HG03103 (cell line): Measurements from ENCODE around the gene SSX1.
"Not testable (repeated sequence)": the region's sequence is repeated elsewhere in the genome, so short reads cannot be mapped to it uniquely, and the experiment has no call there.

Experiments used
- ATAC-seq: cut with Tn5 transposase; IDR thresholded peaks from one replicate; pipeline ENCODE4 v1.9.1; 2021; ENCODE audit warnings: low read depth; ENCODE audit not compliant: unreplicated experiment

The SSX1 gene, protein sequence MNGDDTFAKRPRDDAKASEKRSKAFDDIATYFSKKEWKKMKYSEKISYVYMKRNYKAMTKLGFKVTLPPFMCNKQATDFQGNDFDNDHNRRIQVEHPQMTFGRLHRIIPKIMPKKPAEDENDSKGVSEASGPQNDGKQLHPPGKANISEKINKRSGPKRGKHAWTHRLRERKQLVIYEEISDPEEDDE

DNA sequence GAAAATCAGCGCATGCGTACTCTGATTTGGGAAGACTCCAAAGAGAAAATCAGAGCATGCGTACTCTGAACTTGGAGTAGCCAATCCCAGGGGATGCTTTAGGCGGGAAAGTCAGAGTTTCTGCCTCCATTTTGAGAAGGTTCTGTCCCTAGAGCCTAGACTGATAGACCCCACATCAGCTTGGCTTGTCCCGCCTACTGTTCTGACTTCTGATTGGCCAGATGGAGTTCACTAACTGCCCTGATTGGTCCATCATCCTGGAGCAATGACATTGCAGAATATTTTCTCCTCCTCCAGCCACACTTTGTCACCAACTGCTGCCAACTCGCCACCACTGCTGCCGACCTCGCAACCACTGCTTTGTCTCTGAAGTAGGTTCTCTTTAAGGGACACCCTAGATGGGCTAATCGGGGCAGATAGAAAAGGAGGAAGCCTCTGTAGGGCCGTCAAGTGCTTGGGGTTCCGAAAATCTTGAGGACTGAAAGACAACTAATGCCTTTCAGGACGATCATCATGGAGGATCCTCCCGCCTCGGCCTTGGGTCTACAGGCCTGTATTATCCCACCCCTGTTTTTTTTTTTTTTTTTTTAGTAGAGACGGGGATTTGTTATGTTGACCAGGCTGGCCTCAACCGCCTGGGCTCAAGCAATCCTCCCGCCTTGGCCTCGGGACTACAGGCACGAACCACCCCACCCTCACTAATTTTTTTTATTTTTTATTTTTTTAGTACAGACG is at the start of gene SSX1:
Gene SSX1 (plus strand): TSS at position 331 of the 735 bp plus-strand sequence. CDS start 1,850 bp downstream, outside the sequence.
- ATAC-seq = not testable (repeated sequence)

- not testable (repeated sequence) for ATAC-seq
These were observed 40.9 kb upstream of the SSX1 start for GRCh38 chrX:48214341-48214740.

DNA sequence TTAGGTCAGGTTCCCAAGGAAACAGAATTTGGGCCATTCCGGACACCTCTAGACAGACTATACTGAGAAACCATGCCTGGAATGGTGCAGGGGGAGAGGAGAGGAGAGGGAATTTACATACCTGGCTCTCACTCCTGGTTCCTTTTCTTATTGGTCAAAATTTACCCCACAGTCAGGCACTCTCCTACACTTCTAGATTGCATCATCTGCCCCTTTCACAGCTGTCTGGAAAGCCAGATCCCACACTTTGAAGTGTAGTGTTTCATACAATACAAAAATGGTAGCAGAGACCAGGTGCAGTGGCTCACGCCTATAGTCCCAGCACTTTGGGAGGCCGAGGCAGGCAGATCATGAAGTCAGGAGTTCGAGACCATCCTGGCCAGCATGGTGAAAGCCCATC is 31.0 kb upstream of the SSX1 start:
- ATAC-seq = not testable (repeated sequence)

DNA sequence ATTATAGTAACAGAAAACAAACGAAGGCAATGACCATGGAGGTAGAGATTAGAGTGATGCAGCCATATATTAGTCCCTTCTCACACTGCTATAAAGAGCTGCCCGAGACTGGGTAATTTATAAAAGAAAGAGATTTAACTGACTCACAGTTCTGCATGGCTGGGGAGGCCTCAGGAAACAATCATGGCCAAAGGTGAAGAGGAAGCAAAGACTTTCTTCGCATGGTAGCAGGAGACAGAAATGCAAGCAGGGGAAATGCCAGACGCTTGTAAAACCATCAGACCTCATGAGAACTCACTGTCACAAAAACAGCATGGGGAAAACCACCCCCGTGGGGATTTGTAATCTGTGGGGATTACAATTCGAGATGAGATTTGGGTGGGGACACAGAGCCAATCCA is 2.2 kb upstream of the SSX1 start:
- ATAC-seq = not testable (repeated sequence)

- not testable (repeated sequence) for ATAC-seq
These were observed 19.2 kb downstream of the SSX1 start for GRCh38 chrX:48274365-48274764.

DNA sequence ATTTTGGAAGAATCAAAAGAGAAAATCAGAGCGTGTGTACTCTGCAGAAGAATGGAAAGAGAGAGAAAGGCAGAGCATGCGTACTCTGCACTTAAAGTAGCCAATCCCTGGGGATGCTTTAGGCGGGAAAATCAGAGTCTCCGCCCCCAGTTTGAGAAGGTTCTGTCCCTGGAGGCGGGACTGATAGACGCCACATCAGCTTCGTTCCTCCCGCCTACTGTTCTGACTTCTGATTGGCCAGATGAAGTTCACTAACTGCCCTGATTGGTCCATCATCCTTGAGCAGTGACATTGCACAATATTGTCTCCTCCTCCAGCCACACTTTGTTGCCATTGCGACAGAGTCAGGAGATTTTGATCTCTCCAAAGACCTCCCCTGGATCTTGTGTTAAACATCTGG is 23.8 kb downstream of the SSX1 start:
- ATAC-seq = no peak

DNA sequence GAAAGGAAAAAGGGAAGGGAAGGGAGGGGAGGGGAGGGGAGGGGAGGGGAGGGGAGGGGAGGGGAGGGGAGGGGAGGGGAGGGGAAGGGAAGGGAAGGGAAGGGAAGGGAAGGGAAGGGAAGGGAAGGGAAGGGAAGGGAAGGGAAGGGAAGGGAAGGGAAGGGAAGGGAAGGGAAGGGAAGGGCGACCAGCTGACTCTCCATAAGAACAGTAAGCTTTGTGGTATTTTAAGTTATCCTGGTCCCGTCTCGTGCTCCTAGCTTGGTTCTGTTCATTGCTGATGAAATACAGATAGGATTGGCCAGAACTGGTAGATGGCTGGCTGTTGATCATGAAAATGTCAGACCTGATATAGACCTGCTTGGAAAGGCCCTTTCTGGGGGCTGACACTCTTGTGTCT is 25.5 kb downstream of the SSX1 start:
- not testable (repeated sequence) for ATAC-seq

- ATAC-seq = no peak
These were observed 51.0 kb downstream of the SSX1 start for GRCh38 chrX:48306175-48306574.

DNA sequence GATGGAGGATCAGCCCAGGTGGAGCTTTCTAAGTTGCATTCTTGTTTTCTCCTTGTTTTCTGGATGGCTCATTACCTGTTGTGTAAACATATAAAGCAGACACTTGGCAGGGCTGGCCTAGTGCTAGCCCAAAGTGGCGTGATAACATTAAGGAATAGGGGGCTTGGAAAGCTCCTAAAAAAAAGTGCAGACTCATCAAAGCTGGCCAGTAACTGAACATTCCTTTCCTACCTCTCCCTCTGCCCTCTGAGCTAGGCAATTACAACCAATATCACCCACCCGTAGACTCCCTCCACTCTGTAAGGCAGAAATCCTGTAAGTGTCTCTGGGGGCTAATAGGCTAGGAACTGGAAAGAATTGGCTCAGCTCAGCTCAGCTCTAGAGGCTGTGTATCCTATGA is 58.8 kb downstream of the SSX1 start:
- ATAC-seq = not testable (repeated sequence)
